Right lung (tissue), 5 donors: ENCODE measurements around the gene SH3BP2. TPM values are rescaled to one million over a fixed set of nuclear protein-coding genes. Genes with fewer than 3 reads are reported as not detected.

Experiments used
- DNase-seq, 2 donors: peaks; one replicate each; pipeline ENCODE4 v3.0.0-alpha.2; 2013
- polyA plus RNA-seq, 5 donors: library from polyadenylated mRNA; unstranded; fragments of 120-200 nt; gene quantifications; one replicate each; pipeline versions ENCODE4 v1.2.1 to v1.2.3, GENCODE V29; 2013; ENCODE audit warnings: inconsistent platforms in 1 of 5, low replicate concordance in 1 of 5; ENCODE audit not compliant: insufficient read length in 5 of 5, insufficient read depth in 1 of 5

The SH3BP2 gene
- polyA plus RNA-seq, 5 donors = 33.2 to 59.8 (median 47.8) TPM

GRCh38 chr4:2802618-2803531 lies 10.0 kb downstream of the SH3BP2 start:
- no peak for DNase-seq

GRCh38 chr4:2803624-2804448 lies 11.0 kb downstream of the SH3BP2 start:
- DNase-seq = no peak

- DNase-seq = no peak
These were observed 11.6 kb downstream of the SH3BP2 start for GRCh38 chr4:2804449-2804972.

- no peak for DNase-seq
These were observed 12.2 kb downstream of the SH3BP2 start for GRCh38 chr4:2804973-2805501.

- no peak for DNase-seq
These were observed 13.0 kb downstream of the SH3BP2 start for GRCh38 chr4:2805712-2806389.

- peak in 1 of 2 donors; percentile 71 for DNase-seq
These were observed 13.8 kb downstream of the SH3BP2 start for GRCh38 chr4:2806390-2807355.

GRCh38 chr4:2807571-2807970 lies 14.7 kb downstream of the SH3BP2 start:
- no peak for DNase-seq

GRCh38 chr4:2808001-2808400 lies 15.1 kb downstream of the SH3BP2 start:
- DNase-seq = no peak

- no peak for DNase-seq
These were observed 16.8 kb downstream of the SH3BP2 start for GRCh38 chr4:2809610-2810180.

GRCh38 chr4:2810388-2810787 lies 17.5 kb downstream of the SH3BP2 start:
- no peak for DNase-seq

- no peak for DNase-seq
These were observed 19.1 kb downstream of the SH3BP2 start for GRCh38 chr4:2811830-2812611.

GRCh38 chr4:2812612-2813354 lies 19.9 kb downstream of the SH3BP2 start:
- DNase-seq = no peak

GRCh38 chr4:2813446-2814405 lies 20.8 kb downstream of the SH3BP2 start:
- no peak for DNase-seq

- DNase-seq = no peak
These were observed 21.9 kb downstream of the SH3BP2 start for GRCh38 chr4:2814627-2815270.

- DNase-seq = no peak
These were observed 23.6 kb downstream of the SH3BP2 start for GRCh38 chr4:2816401-2816954.

GRCh38 chr4:2817137-2817536 lies 24.3 kb downstream of the SH3BP2 start:
- no peak for DNase-seq
